Hair follicular keratinocyte (primary cell): ENCODE results near the gene PPIG. TPM values are rescaled to one million over a fixed set of nuclear protein-coding genes. Genes with fewer than 3 reads are reported as not detected.

Experiments used
- total RNA-seq: library from RNA; depleted of rRNA; stranded (reverse); fragments of >200 nt; gene quantifications from 2 replicates; pipeline ENCODE4 v1.2.3, GENCODE V29; 2015

PPIG gene
- 21.9 and 24.6 TPM in 2 replicates for total RNA-seq

GRCh38 chr2:169584005-169584877 lies at the start of gene PPIG:
TSS of gene PPIG (plus strand) at chr2:169584351. CDS start at chr2:169604042, 19,691 bp downstream.

GRCh38 chr2:169573160-169573973 lies 10.8 kb upstream of the PPIG start, which contains the start of gene FASTKD1:
TSS of gene FASTKD1 (minus strand) at chr2:169573865. CDS start at chr2:169572029, 1,836 bp downstream.

Other genes starting within 250 kb of the PPIG start
- not detected in 2 replicates for gene LRP2, start 221.8 kb upstream of the PPIG start, total RNA-seq
- 2.7 and 3.4 TPM in 2 replicates for gene BBS5, start 104.9 kb upstream of the PPIG start, total RNA-seq
- gene KLHL41, start 74.6 kb upstream of the PPIG start, total RNA-seq, result 0.04 TPM in 1 of 2 replicates, not detected in the other
- gene FASTKD1, start 10.5 kb upstream of the PPIG start, total RNA-seq, result 10.9 and 23.4 TPM in 2 replicates
- gene CFAP210, start 110.1 kb downstream of the PPIG start, total RNA-seq, result not detected in 2 replicates
- gene PHOSPHO2, start 110.1 kb downstream of the PPIG start, total RNA-seq, result 3.0 TPM in 2 replicates
- 2.0 and 3.3 TPM in 2 replicates for gene KLHL23, start 149.5 kb downstream of the PPIG start, total RNA-seq
- gene SSB, start 214.5 kb downstream of the PPIG start, total RNA-seq, result 54.4 and 87.7 TPM in 2 replicates
- 90.5 and 106 TPM in 2 replicates for gene METTL5, start 240.6 kb downstream of the PPIG start, total RNA-seq
- 7.7 and 8.7 TPM in 2 replicates for gene UBR3, start 243.1 kb downstream of the PPIG start, total RNA-seq